WTC11 (cell line): ENCODE measurements around the gene ATXN1L. TPM values are rescaled to one million over a fixed set of nuclear protein-coding genes. Genes with fewer than 3 reads are reported as not detected.
A peak's percentile ranks its signal among the peaks of the same experiment; 100 is the strongest.

Source experiments
- ATAC-seq: fragments of 200-7000 bp; cut with Tn5 transposase; 2 replicates; pipeline ENCODE4 v1.10.0; 2021; ENCODE audit warnings: mild to moderate bottlenecking, moderate library complexity
- CTCF ChIA-PET: fragments of 300-600 bp; sonication (Branson Sonifier 250); formaldehyde crosslinking; loops from one replicate; lab custom pipeline; 2021; ENCODE audit warnings: antibody characterized with exemption; lab: Charles Lee
- POLR2A ChIA-PET: fragments of 350-600 bp; sonication (Branson Sonifier 250); formaldehyde crosslinking; loops from one replicate; lab custom pipeline; 2021; ENCODE audit warnings: antibody characterized with exemption; lab: Charles Lee
- DNase-seq: peaks from one replicate; pipeline ENCODE4 v3.0.0; 2021; ENCODE audit warnings: low spot score
- H3K27ac Mint-ChIP-seq: 2 replicates; pipeline ENCODE4 v1.8.0; 2021; ENCODE audit warnings: mixed read lengths
- H3K27me3 Mint-ChIP-seq: 2 replicates; pipeline ENCODE4 v1.8.0; 2021; ENCODE audit warnings: low read depth, mild to moderate bottlenecking, moderate library complexity, mixed read lengths
- H3K36me3 Mint-ChIP-seq: 2 replicates; pipeline ENCODE4 v1.8.0; 2021; ENCODE audit warnings: mixed read lengths
- H3K4me1 Mint-ChIP-seq: 2 replicates; pipeline ENCODE4 v1.8.0; 2022; ENCODE audit warnings: mixed read lengths
- H3K4me3 Mint-ChIP-seq: 2 replicates; pipeline ENCODE4 v1.8.0; 2021; ENCODE audit warnings: mild to moderate bottlenecking, moderate library complexity, mixed read lengths
- H3K9me3 Mint-ChIP-seq: 2 replicates; pipeline ENCODE4 v1.8.0; 2021; ENCODE audit warnings: mixed read lengths
- ELF4 ChIP-seq: sonication (generic); formaldehyde crosslinking; IDR thresholded peaks from 2 replicates; pipeline ENCODE4 v1.8.1; 2022; ENCODE audit warnings: low read depth, mild to moderate bottlenecking, moderate library complexity, missing genetic modification reagents
- FOXK1 ChIP-seq: sonication (generic); formaldehyde crosslinking; IDR thresholded peaks from 2 replicates; pipeline ENCODE4 v1.8.0; 2022; ENCODE audit warnings: mild to moderate bottlenecking, moderate library complexity, missing genetic modification reagents
- FOXP1 ChIP-seq: sonication (generic); formaldehyde crosslinking; IDR thresholded peaks from 2 replicates; pipeline ENCODE4 v1.8.0; 2022; ENCODE audit warnings: missing genetic modification reagents, mild to moderate bottlenecking, moderate library complexity, borderline replicate concordance
- GABPB1 ChIP-seq: sonication (generic); formaldehyde crosslinking; IDR thresholded peaks from 2 replicates; pipeline ENCODE4 v1.8.1; 2023; ENCODE audit warnings: mild to moderate bottlenecking, missing genetic modification reagents
- IRF2 ChIP-seq: sonication (generic); formaldehyde crosslinking; IDR thresholded peaks from 2 replicates; pipeline ENCODE4 v1.8.0; 2022; ENCODE audit warnings: low read depth, missing genetic modification reagents, borderline replicate concordance
- JUN ChIP-seq: sonication (generic); formaldehyde crosslinking; IDR thresholded peaks from 2 replicates; pipeline ENCODE4 v1.8.0; 2023; ENCODE audit warnings: mild to moderate bottlenecking, missing genetic modification reagents
- MYBL2 ChIP-seq: sonication (generic); formaldehyde crosslinking; IDR thresholded peaks from 2 replicates; pipeline ENCODE4 v1.8.1; 2023; ENCODE audit warnings: mild to moderate bottlenecking, moderate library complexity, missing genetic modification reagents
- NFYB ChIP-seq: sonication (generic); formaldehyde crosslinking; conservative IDR thresholded peaks from 2 replicates; pipeline ENCODE4 v1.8.0; 2022; ENCODE audit warnings: low read depth, missing genetic modification reagents
- PRRX2 ChIP-seq: fragments of 250-450 bp; sonication (Bioruptor Pico); IDR thresholded peaks from 2 replicates; pipeline ENCODE4 v1.8.0; 2021; ENCODE audit warnings: mild to moderate bottlenecking
- SMAD4 ChIP-seq: sonication (generic); formaldehyde crosslinking; IDR thresholded peaks from 2 replicates; pipeline ENCODE4 v1.8.0; 2022; ENCODE audit warnings: mild to moderate bottlenecking, missing genetic modification reagents
- SP1 ChIP-seq: sonication (generic); formaldehyde crosslinking; conservative IDR thresholded peaks from 2 replicates; pipeline ENCODE4 v1.8.1; 2022; ENCODE audit warnings: missing genetic modification reagents
- TEAD1 ChIP-seq: sonication (generic); formaldehyde crosslinking; IDR thresholded peaks from 2 replicates; pipeline ENCODE4 v1.8.0; 2022; ENCODE audit warnings: mild to moderate bottlenecking, missing genetic modification reagents
- TP53 ChIP-seq: sonication (generic); formaldehyde crosslinking; IDR thresholded peaks from 2 replicates; pipeline ENCODE4 v1.8.1; 2023; ENCODE audit warnings: mild to moderate bottlenecking, missing genetic modification reagents
- ZBTB21 ChIP-seq: sonication (generic); formaldehyde crosslinking; IDR thresholded peaks from 2 replicates; pipeline ENCODE4 v1.8.1; 2023; ENCODE audit warnings: mild to moderate bottlenecking, missing genetic modification reagents, borderline replicate concordance
- ZNF121 ChIP-seq: sonication (generic); formaldehyde crosslinking; IDR thresholded peaks from 2 replicates; pipeline ENCODE4 v1.8.0; 2023; ENCODE audit warnings: missing genetic modification reagents
- ZNF317 ChIP-seq: sonication (generic); formaldehyde crosslinking; IDR thresholded peaks from 2 replicates; pipeline ENCODE4 v1.8.1; 2023; ENCODE audit warnings: low read depth, mild to moderate bottlenecking, moderate library complexity, missing genetic modification reagents, borderline replicate concordance
- ZNF423 ChIP-seq: fragments of 250-450 bp; sonication (Bioruptor Pico); IDR thresholded peaks from 2 replicates; pipeline ENCODE4 v2.1.2; 2022; ENCODE audit warnings: mild to moderate bottlenecking, moderate library complexity
- total RNA-seq: library from RNA; stranded (reverse); gene quantifications from 3 replicates; pipeline ENCODE4 v1.2.3, GENCODE V29; 2021
- TF ChIP-seq, protein P1 (sequence below): sonication (generic); formaldehyde crosslinking; IDR thresholded peaks from 2 replicates; pipeline ENCODE4 v1.8.0; 2022; ENCODE audit warnings: missing genetic modification reagents
- TF ChIP-seq, protein P2 (sequence below): sonication (generic); formaldehyde crosslinking; IDR thresholded peaks from 2 replicates; pipeline ENCODE4 v1.8.1; 2022; ENCODE audit warnings: low read depth, missing genetic modification reagents, borderline replicate concordance
- TF ChIP-seq, protein P3 (sequence below): sonication (generic); formaldehyde crosslinking; IDR thresholded peaks from 2 replicates; pipeline ENCODE4 v1.8.0; 2022; ENCODE audit warnings: mild to moderate bottlenecking, missing genetic modification reagents
- TF ChIP-seq, protein P4 (sequence below): sonication (generic); formaldehyde crosslinking; IDR thresholded peaks from 2 replicates; pipeline ENCODE4 v1.8.0; 2022; ENCODE audit warnings: mild to moderate bottlenecking, missing genetic modification reagents

Gene ATXN1L
- total RNA-seq, 1 experiment from 2014 or later = 23.2 TPM

DNA sequence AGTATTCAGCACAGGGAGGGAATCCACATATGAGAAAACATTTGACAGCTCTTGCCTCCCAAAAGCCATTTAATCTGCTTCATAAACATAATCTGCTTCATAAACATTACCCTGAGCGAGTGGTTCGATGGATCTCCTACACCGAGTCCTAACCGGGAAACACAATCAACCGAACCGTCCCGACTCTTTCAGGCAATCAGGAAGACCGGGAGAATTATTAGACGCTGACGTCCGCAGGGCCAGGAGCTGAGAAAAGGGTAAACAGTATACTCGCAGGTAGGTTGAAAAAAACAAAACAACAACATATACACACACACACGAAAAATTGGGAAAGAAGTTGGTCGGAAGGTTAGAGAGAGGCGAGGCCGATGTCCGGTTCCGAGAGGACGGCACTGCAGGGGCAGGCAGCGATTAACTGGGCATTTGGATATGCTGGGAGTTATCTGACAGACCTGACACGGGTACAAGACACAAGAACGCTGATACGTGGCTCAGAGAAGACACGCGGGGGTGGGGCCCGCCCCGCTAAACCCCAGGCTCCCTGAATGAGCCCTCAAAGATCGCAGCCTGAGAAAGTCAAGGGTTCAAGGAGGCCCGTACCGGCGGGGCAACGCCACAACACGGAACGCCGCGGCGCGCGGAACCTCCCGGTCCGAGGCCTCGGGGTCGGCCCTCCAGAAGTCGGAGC is 37.7 kb upstream of the ATXN1L start:
- no peaks in the 10 kb centered on the region for H3K9me3 Mint-ChIP-seq
- peaks cover 4% of the 10 kb centered on the region for H3K36me3 Mint-ChIP-seq
- peak overlapping the region; percentile 98 for H3K4me3 Mint-ChIP-seq
- no peaks in the 10 kb centered on the region for H3K27me3 Mint-ChIP-seq
- DNase-seq (no peak), ATAC-seq (no peak)
- H3K27ac Mint-ChIP-seq = peak overlapping the region; percentile 99
- no peak for TF ChIP-seq PRRX2 (CRISPR knock-in tag)
- TF ChIP-seq, protein P1, sequence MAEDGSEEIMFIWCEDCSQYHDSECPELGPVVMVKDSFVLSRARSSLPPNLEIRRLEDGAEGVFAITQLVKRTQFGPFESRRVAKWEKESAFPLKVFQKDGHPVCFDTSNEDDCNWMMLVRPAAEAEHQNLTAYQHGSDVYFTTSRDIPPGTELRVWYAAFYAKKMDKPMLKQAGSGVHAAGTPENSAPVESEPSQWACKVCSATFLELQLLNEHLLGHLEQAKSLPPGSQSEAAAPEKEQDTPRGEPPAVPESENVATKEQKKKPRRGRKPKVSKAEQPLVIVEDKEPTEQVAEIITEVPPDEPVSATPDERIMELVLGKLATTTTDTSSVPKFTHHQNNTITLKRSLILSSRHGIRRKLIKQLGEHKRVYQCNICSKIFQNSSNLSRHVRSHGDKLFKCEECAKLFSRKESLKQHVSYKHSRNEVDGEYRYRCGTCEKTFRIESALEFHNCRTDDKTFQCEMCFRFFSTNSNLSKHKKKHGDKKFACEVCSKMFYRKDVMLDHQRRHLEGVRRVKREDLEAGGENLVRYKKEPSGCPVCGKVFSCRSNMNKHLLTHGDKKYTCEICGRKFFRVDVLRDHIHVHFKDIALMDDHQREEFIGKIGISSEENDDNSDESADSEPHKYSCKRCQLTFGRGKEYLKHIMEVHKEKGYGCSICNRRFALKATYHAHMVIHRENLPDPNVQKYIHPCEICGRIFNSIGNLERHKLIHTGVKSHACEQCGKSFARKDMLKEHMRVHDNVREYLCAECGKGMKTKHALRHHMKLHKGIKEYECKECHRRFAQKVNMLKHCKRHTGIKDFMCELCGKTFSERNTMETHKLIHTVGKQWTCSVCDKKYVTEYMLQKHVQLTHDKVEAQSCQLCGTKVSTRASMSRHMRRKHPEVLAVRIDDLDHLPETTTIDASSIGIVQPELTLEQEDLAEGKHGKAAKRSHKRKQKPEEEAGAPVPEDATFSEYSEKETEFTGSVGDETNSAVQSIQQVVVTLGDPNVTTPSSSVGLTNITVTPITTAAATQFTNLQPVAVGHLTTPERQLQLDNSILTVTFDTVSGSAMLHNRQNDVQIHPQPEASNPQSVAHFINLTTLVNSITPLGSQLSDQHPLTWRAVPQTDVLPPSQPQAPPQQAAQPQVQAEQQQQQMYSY (CRISPR knock-in tag) = peak; percentile 34; the same call in 1 of the 2 replicates
- peaks cover 10% of the 10 kb centered on the region for H3K4me1 Mint-ChIP-seq
- CTCF ChIA-PET = interaction anchor here (1.2 kb wide), 1 partner anchor 76 kb away, joined by 4 read pairs; the partner anchor contains the start of gene ZNF821
- POLR2A ChIA-PET = interaction anchor here (1.1 to 1.7 kb wide), 3 partner anchors 31 to 243 kb away, joined by 3 to 7 read pairs (median 4); partner anchors contain the start of gene ZNF821

DNA sequence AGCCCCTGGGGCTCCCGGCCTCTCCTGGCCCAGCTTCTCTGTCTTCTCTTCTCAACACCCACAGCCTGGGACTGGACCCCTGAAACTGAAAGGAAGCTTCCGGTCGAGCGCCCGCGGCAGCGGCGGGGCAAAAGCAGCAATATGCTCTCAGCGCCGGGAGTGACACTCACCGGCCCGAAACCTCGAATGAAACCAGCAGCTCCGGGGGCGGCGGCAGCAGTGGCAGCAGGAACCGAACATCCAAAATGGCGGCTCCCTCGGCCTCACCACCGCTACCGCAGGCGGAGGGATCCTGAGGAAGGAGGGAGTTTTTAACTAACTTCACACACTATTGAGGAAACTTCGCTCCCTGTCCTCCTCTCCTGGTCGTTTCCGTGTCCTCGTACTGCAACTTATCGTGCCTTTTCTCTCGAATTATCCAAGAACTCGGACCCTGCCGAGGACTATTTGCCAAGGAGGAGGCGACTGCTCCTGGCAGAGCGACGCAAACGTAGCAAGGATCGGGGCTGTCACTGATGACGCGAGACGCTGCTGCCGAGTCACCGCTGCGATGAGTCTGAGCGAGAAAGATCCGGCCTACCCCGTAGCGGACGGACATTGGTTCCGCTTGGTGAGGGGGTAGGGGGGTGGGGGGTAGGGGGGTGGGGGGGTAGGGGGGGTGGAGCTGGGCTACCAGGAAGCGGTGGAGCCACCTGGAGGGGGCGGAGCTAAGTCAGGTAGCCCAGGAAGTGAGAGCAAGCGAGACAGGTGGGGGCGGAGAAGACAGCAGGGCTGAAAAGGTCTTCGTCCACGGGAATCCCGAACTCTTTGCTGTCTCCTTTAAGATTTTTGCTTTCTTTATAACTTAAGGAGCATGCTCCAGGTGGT is 37.0 kb upstream of the ATXN1L start, which contains the start of gene AP1G1:
TSS of gene AP1G1 (minus strand) at position 242 of the 867 bp plus-strand sequence. CDS start 19,355 bp downstream, outside the sequence.
- POLR2A ChIA-PET = interaction anchor here (0.6 to 1.7 kb wide), 6 partner anchors 14 to 244 kb away, joined by 3 to 7 read pairs (median 4); partner anchors contain the start of genes IST1 and ZNF821
- Mint-ChIP-seq H3K27me3 (no peaks in the 10 kb centered on the region), H3K4me1 (peaks cover 10% of the 10 kb centered on the region), H3K36me3 (no peaks in the 10 kb centered on the region; the same call in 1 of the 2 replicates), H3K9me3 (no peaks in the 10 kb centered on the region), H3K4me3 (peak within 1 kb of the TSS; percentile 98), H3K27ac (peak within 1 kb of the TSS; percentile 99)
- ATAC-seq (peak; percentile 96), DNase-seq (peak; percentile 92)
- CTCF ChIA-PET = interaction anchor here (0.6 to 1.2 kb wide), 4 partner anchors 9 to 153 kb away, joined by 3 to 5 read pairs (median 4); partner anchors contain the start of gene ZNF821
- TF ChIP-seq ELF4 (no peak), ZNF423 (CRISPR knock-in tag) (no peak), NFYB (peak; percentile 43; the same call in 1 of the 2 replicates), TEAD1 (CRISPR knock-in tag) (peak; percentile 49; the same call in 1 of the 2 replicates), TP53 (no peak), MYBL2 (CRISPR knock-in tag) (0 out of 2 replicates have a peak, but pooled peaks have one; percentile 72), ZNF317 (CRISPR knock-in tag) (no peak), FOXK1 (peak; percentile 87), FOXP1 (CRISPR knock-in tag) (peak; percentile 66; the same call in 1 of the 2 replicates), SP1 (CRISPR knock-in tag) (peak; percentile 84), GABPB1 (peak; percentile 58), JUN (no peak), IRF2 (CRISPR knock-in tag) (no peak), ZNF121 (CRISPR knock-in tag) (no peak), ZBTB21 (CRISPR knock-in tag) (0 out of 2 replicates have a peak, but pooled peaks have one; percentile 18), SMAD4 (CRISPR knock-in tag) (no peak)
- TF ChIP-seq, protein P2, sequence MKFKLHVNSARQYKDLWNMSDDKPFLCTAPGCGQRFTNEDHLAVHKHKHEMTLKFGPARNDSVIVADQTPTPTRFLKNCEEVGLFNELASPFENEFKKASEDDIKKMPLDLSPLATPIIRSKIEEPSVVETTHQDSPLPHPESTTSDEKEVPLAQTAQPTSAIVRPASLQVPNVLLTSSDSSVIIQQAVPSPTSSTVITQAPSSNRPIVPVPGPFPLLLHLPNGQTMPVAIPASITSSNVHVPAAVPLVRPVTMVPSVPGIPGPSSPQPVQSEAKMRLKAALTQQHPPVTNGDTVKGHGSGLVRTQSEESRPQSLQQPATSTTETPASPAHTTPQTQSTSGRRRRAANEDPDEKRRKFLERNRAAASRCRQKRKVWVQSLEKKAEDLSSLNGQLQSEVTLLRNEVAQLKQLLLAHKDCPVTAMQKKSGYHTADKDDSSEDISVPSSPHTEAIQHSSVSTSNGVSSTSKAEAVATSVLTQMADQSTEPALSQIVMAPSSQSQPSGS (CRISPR knock-in tag) = no peak
- TF ChIP-seq, protein P3, sequence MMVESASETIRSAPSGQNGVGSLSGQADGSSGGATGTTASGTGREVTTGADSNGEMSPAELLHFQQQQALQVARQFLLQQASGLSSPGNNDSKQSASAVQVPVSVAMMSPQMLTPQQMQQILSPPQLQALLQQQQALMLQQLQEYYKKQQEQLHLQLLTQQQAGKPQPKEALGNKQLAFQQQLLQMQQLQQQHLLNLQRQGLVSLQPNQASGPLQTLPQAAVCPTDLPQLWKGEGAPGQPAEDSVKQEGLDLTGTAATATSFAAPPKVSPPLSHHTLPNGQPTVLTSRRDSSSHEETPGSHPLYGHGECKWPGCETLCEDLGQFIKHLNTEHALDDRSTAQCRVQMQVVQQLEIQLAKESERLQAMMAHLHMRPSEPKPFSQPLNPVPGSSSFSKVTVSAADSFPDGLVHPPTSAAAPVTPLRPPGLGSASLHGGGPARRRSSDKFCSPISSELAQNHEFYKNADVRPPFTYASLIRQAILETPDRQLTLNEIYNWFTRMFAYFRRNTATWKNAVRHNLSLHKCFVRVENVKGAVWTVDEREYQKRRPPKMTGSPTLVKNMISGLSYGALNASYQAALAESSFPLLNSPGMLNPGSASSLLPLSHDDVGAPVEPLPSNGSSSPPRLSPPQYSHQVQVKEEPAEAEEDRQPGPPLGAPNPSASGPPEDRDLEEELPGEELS (CRISPR knock-in tag) = peak; percentile 81; the same call in 1 of the 2 replicates
- TF ChIP-seq, protein P4, sequence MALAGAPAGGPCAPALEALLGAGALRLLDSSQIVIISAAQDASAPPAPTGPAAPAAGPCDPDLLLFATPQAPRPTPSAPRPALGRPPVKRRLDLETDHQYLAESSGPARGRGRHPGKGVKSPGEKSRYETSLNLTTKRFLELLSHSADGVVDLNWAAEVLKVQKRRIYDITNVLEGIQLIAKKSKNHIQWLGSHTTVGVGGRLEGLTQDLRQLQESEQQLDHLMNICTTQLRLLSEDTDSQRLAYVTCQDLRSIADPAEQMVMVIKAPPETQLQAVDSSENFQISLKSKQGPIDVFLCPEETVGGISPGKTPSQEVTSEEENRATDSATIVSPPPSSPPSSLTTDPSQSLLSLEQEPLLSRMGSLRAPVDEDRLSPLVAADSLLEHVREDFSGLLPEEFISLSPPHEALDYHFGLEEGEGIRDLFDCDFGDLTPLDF = no peak
